DOHH2 (cell line): ENCODE measurements around the gene ZNG1A.
"Not testable (repeated sequence)": the region's sequence is repeated elsewhere in the genome, so short reads cannot be mapped to it uniquely, and the experiment has no call there.

Source experiments
- H3F3A ChIP-seq: fragments of 200-600 bp; sonication (generic), shearing (Covaris generic); 2 replicates; pipeline ENCODE4 v1.6.0; 2016; ENCODE audit warnings: antibody characterized with exemption, mild to moderate bottlenecking; ENCODE audit not compliant: control insufficient read depth, insufficient read depth
- H3K27ac ChIP-seq: fragments of 200-600 bp; sonication (generic); 2 replicates; pipeline ENCODE4 v1.5.1; 2014; ENCODE audit warnings: low read depth, mild to moderate bottlenecking, low read length, moderate library complexity
- H3K27me3 ChIP-seq: fragments of 200-600 bp; sonication (generic); 2 replicates; pipeline ENCODE4 v1.6.1; 2014; ENCODE audit warnings: mild to moderate bottlenecking, low read length, mixed read lengths; ENCODE audit not compliant: control insufficient read depth
- H3K36me3 ChIP-seq: fragments of 200-600 bp; sonication (generic); 2 replicates; pipeline ENCODE4 v1.6.1; 2014; ENCODE audit warnings: mild to moderate bottlenecking, low read length, moderate library complexity, mixed read lengths; ENCODE audit not compliant: control insufficient read depth
- H3K4me1 ChIP-seq: fragments of 200-600 bp; sonication (generic); 2 replicates; pipeline ENCODE4 v1.6.1; 2014; ENCODE audit warnings: mild to moderate bottlenecking, low read length, mixed read lengths; ENCODE audit not compliant: control insufficient read depth
- H3K4me2 ChIP-seq: fragments of 200-600 bp; sonication (generic); 2 replicates; pipeline ENCODE4 v1.6.0; 2014; ENCODE audit warnings: mild to moderate bottlenecking, low read length, moderate library complexity
- H3K4me3 ChIP-seq: fragments of 200-600 bp; sonication (generic); 2 replicates; pipeline ENCODE4 v1.5.1; 2014; ENCODE audit warnings: mild to moderate bottlenecking, low read length, mixed read lengths
- H3K79me2 ChIP-seq: fragments of 200-600 bp; sonication (generic); 2 replicates; pipeline ENCODE4 v1.6.1; 2014; ENCODE audit warnings: mild to moderate bottlenecking, low read length, mixed read lengths; ENCODE audit not compliant: control insufficient read depth
- H3K9me2 ChIP-seq: fragments of 200-600 bp; sonication (generic); replicated peaks from 2 replicates; pipeline ENCODE4 v1.6.1; 2014; ENCODE audit warnings: mild to moderate bottlenecking, low read length, mixed read lengths; ENCODE audit not compliant: control insufficient read depth
- H3K9me3 ChIP-seq: fragments of 200-600 bp; sonication (generic); 2 replicates; pipeline ENCODE4 v1.6.1; 2014; ENCODE audit warnings: antibody characterized with exemption, low read length, mixed read lengths; ENCODE audit not compliant: control insufficient read depth, insufficient read depth
- H4K20me1 ChIP-seq: fragments of 200-600 bp; sonication (generic); 2 replicates; pipeline ENCODE4 v1.6.0; 2014; ENCODE audit warnings: low read depth, mild to moderate bottlenecking, antibody characterized with exemption, low read length, moderate library complexity; ENCODE audit not compliant: control insufficient read depth, insufficient read depth
- CTCF ChIP-seq: fragments of 200-600 bp; sonication (generic); IDR thresholded peaks from one replicate; pipeline ENCODE4 v1.5.1; 2014; ENCODE audit warnings: antibody characterized with exemption, mild to moderate bottlenecking, low read depth, low read length; ENCODE audit not compliant: poor library complexity, severe bottlenecking
- EZH2phosphoT487 ChIP-seq: fragments of 200-600 bp; sonication (generic); IDR thresholded peaks from 2 replicates; pipeline ENCODE4 v1.6.1; 2017; ENCODE audit warnings: borderline replicate concordance, mild to moderate bottlenecking, antibody characterized with exemption, low read length, moderate library complexity, mixed read lengths

Gene ZNG1A

DNA sequence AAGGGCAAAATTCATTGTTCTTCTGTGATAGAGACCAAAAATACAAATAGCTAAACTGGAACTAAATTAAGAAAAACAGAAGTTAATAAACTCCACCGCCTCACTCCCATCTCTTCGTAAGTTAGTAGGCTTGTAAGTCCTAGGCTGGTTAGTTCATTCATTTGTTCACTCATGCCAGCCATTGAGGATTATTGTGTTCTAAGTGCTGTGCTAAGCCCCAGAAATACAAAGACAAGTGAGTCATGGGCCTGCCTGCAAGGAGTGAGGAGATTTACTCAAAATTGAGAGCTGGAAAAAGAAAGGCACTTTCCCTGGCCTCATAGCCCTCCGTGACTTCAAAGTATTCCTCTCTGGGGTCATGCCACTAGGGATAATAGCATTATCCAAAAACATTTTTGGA, 44.3 kb upstream of the ZNG1A start:
- no peaks in the 10 kb centered on the region for H3K27me3 ChIP-seq
- peaks cover 60% of the 10 kb centered on the region for H3K4me1 ChIP-seq
- H3F3A ChIP-seq: peaks cover 8% of the 10 kb centered on the region
- TF ChIP-seq CTCF (no peak), EZH2phosphoT487 (no peak)
- no peaks in the 10 kb centered on the region for H3K9me3 ChIP-seq
- peak overlapping the region; percentile 38 for H3K4me3 ChIP-seq
- no peaks in the 10 kb centered on the region for H3K36me3 ChIP-seq
- H3K79me2 ChIP-seq: peaks cover 3% of the 10 kb centered on the region; the same call in 1 of the 2 replicates
- no peaks in the 10 kb centered on the region for H3K9me2 ChIP-seq
- peak overlapping the region; percentile 33; the same call in 1 of the 2 replicates for H3K27ac ChIP-seq
- H3K4me2 ChIP-seq: peak overlapping the region; percentile 59
- H4K20me1 ChIP-seq: no peaks in the 10 kb centered on the region

DNA sequence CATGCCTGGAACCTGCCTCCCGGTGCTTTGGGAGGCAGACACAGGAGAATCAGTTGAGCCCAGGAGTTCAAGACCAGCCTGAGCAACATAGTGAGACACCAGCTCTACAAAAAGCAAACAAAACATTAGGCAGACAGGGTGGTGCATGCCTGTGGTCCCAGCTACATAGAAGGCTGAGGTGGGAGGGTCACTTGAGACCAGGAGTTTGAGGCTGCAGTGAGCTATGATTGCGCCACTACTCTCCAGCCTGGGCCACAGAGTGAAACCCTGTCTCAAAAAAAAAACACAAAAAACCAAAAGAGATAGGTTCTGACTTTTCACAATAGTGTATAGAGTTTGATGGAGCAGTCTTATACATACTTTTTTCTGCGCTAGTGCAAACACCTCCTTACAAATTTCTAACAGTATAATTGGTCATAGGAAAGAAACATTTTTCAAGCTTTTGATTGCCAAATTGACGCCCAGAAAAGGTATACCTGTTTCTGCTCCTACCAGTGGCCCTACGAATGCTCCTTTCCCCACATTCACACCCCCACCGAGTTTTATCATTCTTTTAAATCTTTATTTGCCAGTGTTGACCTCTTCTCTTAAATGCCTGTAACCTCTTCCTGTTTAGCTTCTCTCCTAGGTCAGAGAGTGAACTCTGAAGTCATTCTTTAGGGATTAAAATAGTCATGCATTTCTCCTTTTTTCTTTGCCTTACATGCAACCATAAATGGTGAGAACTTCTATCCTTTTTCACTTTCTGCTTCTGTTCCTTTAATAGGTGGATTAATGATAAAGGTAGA, 43.3 kb upstream of the ZNG1A start:
- Histone ChIP-seq H3K4me2 (peak overlapping the region; percentile 59), H3K9me3 (no peaks in the 10 kb centered on the region), H3K4me3 (peak overlapping the region; percentile 38), H3K36me3 (no peaks in the 10 kb centered on the region), H3K79me2 (peaks cover 3% of the 10 kb centered on the region; the same call in 1 of the 2 replicates), H3K27me3 (no peaks in the 10 kb centered on the region), H3F3A (peaks cover 8% of the 10 kb centered on the region), H3K9me2 (no peaks in the 10 kb centered on the region), H3K4me1 (peaks cover 70% of the 10 kb centered on the region), H4K20me1 (no peaks in the 10 kb centered on the region), H3K27ac (peak overlapping the region; percentile 33)
- no peak for TF ChIP-seq CTCF
- TF ChIP-seq EZH2phosphoT487: no peak

GRCh38 chr9:219670-220365, 41.0 kb upstream of the ZNG1A start:
- Histone ChIP-seq H3K36me3 (no peaks in the 10 kb centered on the region), H3K27ac (0 out of 2 replicates have a peak overlapping the region, but pooled peaks have one; percentile 15), H3K9me2 (no peaks in the 10 kb centered on the region), H3F3A (peaks cover 8% of the 10 kb centered on the region), H3K27me3 (no peaks in the 10 kb centered on the region), H4K20me1 (no peaks in the 10 kb centered on the region), H3K79me2 (peaks cover 14% of the 10 kb centered on the region), H3K4me2 (peak overlapping the region; percentile 36), H3K4me3 (peak overlapping the region; percentile 15; the same call in 1 of the 2 replicates), H3K9me3 (no peaks in the 10 kb centered on the region), H3K4me1 (peaks cover 87% of the 10 kb centered on the region)
- no peak for TF ChIP-seq EZH2phosphoT487
- TF ChIP-seq CTCF: no peak

- not testable (repeated sequence) for H3K4me3 ChIP-seq, H4K20me1 ChIP-seq, H3K27ac ChIP-seq, H3K9me3 ChIP-seq, H3K27me3 ChIP-seq, H3K36me3 ChIP-seq, H3K4me2 ChIP-seq, H3K9me2 ChIP-seq
- Histone ChIP-seq H3F3A (peaks cover 11% of the 10 kb centered on the region), H3K79me2 (peaks cover 14% of the 10 kb centered on the region), H3K4me1 (peaks cover 84% of the 10 kb centered on the region)
Measured at GRCh38 chr9:219036-219435, 40.2 kb upstream of the ZNG1A start.
